DMS 273 (cell line): ENCODE data around the gene PLXNB1.
A peak's percentile ranks its signal among the peaks of the same experiment; 100 is the strongest.

Experiments
- DNase-seq: peaks from one replicate; lab custom pipeline; 2025; ENCODE audit not compliant: unreplicated experiment; lab: John Stamatoyannopoulos, UW

The PLXNB1 gene

DNA sequence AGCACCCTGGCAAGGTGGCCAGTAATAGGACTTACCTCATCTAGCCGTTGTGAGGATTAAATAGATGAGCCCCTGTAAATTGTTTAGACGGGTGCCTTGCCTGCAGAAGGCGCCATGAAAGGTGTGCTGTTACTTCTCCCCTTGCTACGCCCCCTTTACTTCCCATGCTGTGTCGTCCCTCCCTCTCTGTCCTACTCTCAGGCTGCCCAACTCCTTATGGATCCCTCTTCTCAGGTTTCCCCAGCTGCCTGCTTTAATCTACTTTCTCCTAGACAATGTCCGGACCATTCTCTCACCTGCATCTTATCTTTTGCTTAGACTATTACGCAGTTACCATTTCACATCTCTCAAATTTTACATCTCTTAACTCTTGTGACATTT lies 59.6 kb downstream of the PLXNB1 start:
- DNase-seq, result no peak

DNA sequence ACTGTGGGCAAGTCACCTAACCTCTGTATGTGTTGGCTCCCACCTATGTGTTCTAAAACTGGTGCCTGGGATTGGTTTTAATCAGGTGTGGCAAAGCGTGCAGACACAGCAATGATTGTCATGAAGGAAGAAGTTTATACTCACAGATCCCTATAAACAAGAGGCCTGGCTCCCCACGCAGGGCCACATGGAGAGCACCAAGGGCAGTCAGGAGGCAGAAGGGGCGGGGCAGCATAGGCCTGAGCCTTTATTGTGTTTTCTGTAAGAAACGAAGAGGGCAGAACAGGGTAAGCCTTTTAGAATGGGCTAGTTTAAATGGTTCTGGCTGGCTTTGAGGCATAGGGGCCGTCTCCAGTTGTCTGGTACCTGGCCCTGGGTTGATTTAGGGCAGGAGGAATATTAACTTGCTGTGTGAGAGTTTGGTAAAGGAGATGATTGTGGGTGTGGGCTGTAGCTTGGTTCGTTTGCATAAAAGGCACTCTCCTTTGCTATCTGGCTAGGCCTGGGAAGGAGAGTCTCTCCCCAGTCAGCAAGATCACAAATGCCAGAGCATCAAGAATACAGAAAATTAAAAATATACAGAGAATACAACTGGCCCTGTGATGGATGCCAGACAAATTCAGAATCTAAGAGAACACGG lies 60.1 kb downstream of the PLXNB1 start:
- no peak for DNase-seq

DNA sequence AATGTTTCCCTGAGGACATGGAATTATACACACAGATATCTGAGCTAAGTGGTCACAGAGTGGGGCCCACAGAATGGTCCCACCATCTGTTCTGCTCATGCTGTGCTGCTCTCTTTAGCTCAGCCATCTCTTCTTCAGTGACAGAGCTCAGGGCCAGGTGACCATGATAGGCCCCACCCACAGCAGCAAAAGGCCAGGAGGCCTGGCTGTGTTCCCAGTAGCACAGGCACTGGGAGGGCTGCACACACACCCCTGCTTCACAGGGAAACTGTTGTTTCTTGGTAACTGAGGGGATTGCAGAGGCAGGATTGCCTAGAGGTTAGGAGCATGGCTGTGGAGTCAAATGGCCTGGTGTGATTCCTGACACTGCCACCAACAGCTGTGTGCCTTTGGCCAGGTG lies 62.7 kb downstream of the PLXNB1 start:
- DNase-seq, result peak; percentile 89

DNA sequence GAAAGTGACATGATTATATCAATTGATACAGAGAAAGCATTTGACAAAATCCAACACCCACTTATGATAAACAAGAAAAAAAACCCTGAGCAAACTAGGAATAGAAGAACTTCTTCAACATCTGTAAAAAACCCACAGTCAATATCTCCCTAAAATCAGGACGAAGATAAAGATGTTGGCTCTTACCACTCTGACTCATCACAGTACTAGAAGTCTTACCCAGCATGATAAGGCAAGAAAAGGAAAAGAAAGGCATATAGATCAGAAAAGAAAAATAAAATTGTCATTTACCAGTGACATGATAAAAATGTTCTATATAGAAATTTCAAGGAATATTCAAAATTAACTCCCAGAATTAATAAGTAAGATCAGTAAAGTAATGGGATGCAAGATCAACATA lies 65.0 kb downstream of the PLXNB1 start:
- no peak for DNase-seq

DNA sequence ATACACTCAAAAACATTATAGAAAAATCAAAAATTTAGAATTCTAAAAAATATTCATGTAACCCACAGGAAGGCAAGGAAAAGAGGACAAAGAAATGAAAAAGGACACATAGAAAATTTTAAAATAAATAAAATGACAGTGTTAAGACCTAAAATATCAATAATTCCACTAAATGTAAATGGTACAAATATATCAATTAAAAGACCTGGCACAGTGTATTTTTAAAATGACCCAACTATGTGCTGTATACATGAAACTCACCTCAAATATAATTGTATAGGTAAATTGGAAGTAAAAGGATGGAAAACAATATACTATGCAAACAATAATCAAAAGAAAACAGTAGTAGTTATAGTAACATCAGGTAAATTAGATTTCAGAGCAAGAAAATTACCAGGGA lies 68.0 kb downstream of the PLXNB1 start:
- DNase-seq, result no peak

DNA sequence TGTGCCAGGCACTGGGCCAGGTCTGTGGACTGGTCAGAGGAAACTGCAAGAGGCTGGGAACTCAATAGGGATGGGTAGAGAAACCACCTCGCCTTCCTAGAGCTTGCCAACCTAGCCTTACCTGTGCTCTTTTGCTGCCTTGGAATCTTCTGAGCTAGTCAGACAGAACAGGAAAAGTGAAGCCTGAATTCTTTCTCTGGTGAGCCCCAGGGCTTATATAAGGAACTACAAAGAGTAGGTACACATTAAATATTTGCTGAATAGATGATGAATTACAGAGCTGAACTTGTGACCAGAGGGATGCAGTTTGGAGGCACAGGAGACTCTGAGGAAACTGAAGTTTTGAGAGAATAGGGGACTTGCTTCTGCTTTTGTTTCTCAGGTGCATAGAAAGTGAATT lies 73.5 kb downstream of the PLXNB1 start:
- no peak for DNase-seq

DNA sequence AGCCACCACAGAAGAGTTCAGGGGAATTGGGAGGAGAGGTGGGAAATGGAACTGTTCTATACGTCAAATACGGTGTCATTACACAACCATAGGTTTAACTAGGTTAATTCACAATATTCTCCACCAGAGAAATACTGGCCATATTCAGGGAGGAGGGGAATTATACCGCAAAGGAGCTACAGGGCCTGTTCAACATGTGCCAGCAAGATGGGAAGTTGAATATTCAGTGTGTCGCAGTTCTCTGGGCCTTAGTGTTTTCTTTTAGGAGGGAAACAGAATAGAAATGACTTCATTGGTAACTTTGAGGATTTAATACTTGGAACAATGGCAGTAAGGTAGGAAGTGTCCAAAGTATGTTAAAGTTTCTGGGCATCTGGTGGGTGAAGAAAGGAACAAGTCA lies 75.9 kb downstream of the PLXNB1 start:
- DNase-seq, result no peak
